Middle frontal gyrus (tissue), 1 donor: ENCODE measurements around the gene RSF1.

Experiments used
- DNase-seq: peaks from one replicate; pipeline ENCODE4 v3.0.0-alpha.2; 2015; ENCODE audit warnings: low spot score; ENCODE audit errors: extremely low spot score

The RSF1 gene

GRCh38 chr11:77813256-77813655 lies 7.3 kb downstream of the RSF1 start:
- no peak for DNase-seq

- no peak for DNase-seq
Measured at GRCh38 chr11:77806993-77807392, 13.5 kb downstream of the RSF1 start.

GRCh38 chr11:77806415-77806814 lies 14.1 kb downstream of the RSF1 start:
- DNase-seq = no peak

- DNase-seq = no peak
Measured at GRCh38 chr11:77801477-77801876, 19.0 kb downstream of the RSF1 start.

- no peak for DNase-seq
Measured at GRCh38 chr11:77800449-77800848, 20.1 kb downstream of the RSF1 start.

GRCh38 chr11:77799338-77799737 lies 21.2 kb downstream of the RSF1 start:
- no peak for DNase-seq

- no peak for DNase-seq
Measured at GRCh38 chr11:77793972-77794371, 26.6 kb downstream of the RSF1 start.

- DNase-seq = no peak
Measured at GRCh38 chr11:77791301-77791700, 29.2 kb downstream of the RSF1 start.

- DNase-seq = no peak
Measured at GRCh38 chr11:77789731-77790476, 30.6 kb downstream of the RSF1 start.

- DNase-seq = no peak
Measured at GRCh38 chr11:77789061-77789730, 31.3 kb downstream of the RSF1 start.

GRCh38 chr11:77784572-77784971 lies 36.0 kb downstream of the RSF1 start:
- no peak for DNase-seq

GRCh38 chr11:77783025-77783424 lies 37.5 kb downstream of the RSF1 start:
- no peak for DNase-seq

GRCh38 chr11:77779935-77780334 lies 40.6 kb downstream of the RSF1 start:
- no peak for DNase-seq

- no peak for DNase-seq
Measured at GRCh38 chr11:77778549-77778948, 42.0 kb downstream of the RSF1 start.

- DNase-seq = no peak
Measured at GRCh38 chr11:77778118-77778517, 42.4 kb downstream of the RSF1 start.

- no peak for DNase-seq
Measured at GRCh38 chr11:77776455-77776854, 44.1 kb downstream of the RSF1 start.

- no peak for DNase-seq
Measured at GRCh38 chr11:77775936-77776335, 44.6 kb downstream of the RSF1 start.

- DNase-seq = no peak
Measured at GRCh38 chr11:77771135-77771534, 49.4 kb downstream of the RSF1 start.

GRCh38 chr11:77770629-77771028 lies 49.9 kb downstream of the RSF1 start:
- no peak for DNase-seq

- DNase-seq = no peak
Measured at GRCh38 chr11:77762426-77762825, 58.1 kb downstream of the RSF1 start.

GRCh38 chr11:77761491-77761890 lies 59.0 kb downstream of the RSF1 start:
- DNase-seq = no peak

GRCh38 chr11:77758331-77758730 lies 62.2 kb downstream of the RSF1 start:
- no peak for DNase-seq

GRCh38 chr11:77753230-77753629 lies 67.3 kb downstream of the RSF1 start:
- no peak for DNase-seq
